Panc1 (cell line): ENCODE results near the gene DIS3L2.

Source experiments
- POLR2AphosphoS5 ChIP-seq: IDR thresholded peaks from 2 replicates; pipeline ENCODE4 v1.6.1; 2012; ENCODE audit warnings: mild to moderate bottlenecking, low read depth, low read length, moderate library complexity
- SIN3A ChIP-seq: IDR thresholded peaks from 2 replicates; pipeline ENCODE4 v1.6.1; 2012; ENCODE audit warnings: low read depth, mild to moderate bottlenecking, low read length, moderate library complexity, borderline replicate concordance; ENCODE audit not compliant: insufficient read depth
- TCF7L2 ChIP-seq: IDR thresholded peaks from 2 replicates; pipeline ENCODE4 v1.6.1; 2011; ENCODE audit warnings: mild to moderate bottlenecking, low read depth, low read length, inconsistent platforms
- TF ChIP-seq, protein P1 (sequence below): fragments of 450-650 bp; IDR thresholded peaks from 2 replicates; pipeline ENCODE4 v1.5.1; 2017; ENCODE audit warnings: mild to moderate bottlenecking
- TF ChIP-seq, protein P2 (sequence below), 2 experiments: IDR thresholded peaks; 2 replicates each; pipeline ENCODE4 v1.6.1; 2011 to 2012; ENCODE audit warnings: low read depth in 2 of 2, control low read depth in 1 of 2, low read length in 1 of 2, mild to moderate bottlenecking in 1 of 2, moderate library complexity in 1 of 2; ENCODE audit not compliant: insufficient read depth in 1 of 2

DNA sequence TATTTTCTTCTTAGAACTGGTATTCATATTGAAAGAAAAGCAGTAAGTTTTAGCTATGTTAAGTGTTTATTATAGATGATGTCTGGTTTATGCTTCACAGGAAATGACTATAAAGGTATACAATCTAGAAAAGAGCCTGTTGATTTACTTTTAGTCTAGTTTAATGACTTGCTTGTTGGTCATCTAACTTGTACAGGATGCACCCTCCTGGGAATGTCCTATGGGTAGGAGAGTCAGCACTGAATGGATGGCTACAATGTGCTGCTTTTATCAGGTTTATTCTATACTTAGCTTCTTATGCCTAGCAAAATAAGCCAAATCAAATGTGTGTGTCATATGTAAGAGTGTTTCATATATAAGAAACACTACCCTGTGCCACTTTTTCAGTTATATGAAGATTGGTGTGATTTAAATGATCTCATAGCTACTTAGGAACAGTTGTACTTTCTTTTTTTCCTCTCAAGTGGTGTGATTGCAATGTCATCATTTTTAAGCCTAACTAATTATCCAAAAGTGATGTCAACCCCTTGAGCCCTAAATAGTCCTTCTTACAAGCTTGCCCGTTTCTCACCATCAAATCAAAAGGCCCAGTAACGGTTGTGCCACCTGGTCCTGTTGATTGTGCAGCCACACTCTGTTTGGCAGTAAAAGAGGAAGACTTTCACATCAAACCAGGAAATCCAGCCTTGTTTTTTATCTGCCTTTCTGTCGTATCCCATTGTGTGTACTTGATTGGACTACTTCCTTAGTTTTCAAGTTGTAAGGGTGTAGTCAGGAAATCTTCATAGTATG, 176.0 kb downstream of the DIS3L2 start:
- TF ChIP-seq POLR2AphosphoS5 (no peak), TCF7L2 (no peak), SIN3A (no peak)
- TF ChIP-seq, protein P1, sequence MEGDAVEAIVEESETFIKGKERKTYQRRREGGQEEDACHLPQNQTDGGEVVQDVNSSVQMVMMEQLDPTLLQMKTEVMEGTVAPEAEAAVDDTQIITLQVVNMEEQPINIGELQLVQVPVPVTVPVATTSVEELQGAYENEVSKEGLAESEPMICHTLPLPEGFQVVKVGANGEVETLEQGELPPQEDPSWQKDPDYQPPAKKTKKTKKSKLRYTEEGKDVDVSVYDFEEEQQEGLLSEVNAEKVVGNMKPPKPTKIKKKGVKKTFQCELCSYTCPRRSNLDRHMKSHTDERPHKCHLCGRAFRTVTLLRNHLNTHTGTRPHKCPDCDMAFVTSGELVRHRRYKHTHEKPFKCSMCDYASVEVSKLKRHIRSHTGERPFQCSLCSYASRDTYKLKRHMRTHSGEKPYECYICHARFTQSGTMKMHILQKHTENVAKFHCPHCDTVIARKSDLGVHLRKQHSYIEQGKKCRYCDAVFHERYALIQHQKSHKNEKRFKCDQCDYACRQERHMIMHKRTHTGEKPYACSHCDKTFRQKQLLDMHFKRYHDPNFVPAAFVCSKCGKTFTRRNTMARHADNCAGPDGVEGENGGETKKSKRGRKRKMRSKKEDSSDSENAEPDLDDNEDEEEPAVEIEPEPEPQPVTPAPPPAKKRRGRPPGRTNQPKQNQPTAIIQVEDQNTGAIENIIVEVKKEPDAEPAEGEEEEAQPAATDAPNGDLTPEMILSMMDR = no peak
- TF ChIP-seq, protein P2, sequence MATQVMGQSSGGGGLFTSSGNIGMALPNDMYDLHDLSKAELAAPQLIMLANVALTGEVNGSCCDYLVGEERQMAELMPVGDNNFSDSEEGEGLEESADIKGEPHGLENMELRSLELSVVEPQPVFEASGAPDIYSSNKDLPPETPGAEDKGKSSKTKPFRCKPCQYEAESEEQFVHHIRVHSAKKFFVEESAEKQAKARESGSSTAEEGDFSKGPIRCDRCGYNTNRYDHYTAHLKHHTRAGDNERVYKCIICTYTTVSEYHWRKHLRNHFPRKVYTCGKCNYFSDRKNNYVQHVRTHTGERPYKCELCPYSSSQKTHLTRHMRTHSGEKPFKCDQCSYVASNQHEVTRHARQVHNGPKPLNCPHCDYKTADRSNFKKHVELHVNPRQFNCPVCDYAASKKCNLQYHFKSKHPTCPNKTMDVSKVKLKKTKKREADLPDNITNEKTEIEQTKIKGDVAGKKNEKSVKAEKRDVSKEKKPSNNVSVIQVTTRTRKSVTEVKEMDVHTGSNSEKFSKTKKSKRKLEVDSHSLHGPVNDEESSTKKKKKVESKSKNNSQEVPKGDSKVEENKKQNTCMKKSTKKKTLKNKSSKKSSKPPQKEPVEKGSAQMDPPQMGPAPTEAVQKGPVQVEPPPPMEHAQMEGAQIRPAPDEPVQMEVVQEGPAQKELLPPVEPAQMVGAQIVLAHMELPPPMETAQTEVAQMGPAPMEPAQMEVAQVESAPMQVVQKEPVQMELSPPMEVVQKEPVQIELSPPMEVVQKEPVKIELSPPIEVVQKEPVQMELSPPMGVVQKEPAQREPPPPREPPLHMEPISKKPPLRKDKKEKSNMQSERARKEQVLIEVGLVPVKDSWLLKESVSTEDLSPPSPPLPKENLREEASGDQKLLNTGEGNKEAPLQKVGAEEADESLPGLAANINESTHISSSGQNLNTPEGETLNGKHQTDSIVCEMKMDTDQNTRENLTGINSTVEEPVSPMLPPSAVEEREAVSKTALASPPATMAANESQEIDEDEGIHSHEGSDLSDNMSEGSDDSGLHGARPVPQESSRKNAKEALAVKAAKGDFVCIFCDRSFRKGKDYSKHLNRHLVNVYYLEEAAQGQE (IDR thresholded peaks at IDR 0.05; ENCODE audit: insufficient read depth in 1 of 2, low read depth in 2 of 2, low read length in 1 of 2) = no peak
